ENCODE measurements around the gene KIFAP3.
A peak's percentile ranks its signal among the peaks of the same experiment; 100 is the strongest.

KIFAP3 gene

DNA sequence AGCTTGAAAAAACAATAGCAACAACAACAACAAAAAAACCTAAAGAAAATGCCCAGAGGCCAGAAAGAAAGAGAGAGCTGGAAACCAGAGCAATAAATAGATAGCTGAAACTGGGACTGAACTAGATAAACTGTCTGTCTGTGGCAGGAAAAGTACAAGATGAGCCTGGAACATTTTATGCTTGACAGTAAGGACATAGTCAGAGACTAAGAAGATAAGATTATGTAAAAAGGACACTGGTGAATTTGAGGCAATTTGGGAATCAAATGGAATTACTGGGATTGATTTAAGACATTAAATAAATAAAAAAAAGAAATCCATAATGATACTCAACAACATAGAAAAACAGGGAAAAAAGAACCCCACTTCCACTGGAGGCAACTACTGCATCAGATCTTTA, 1.7 kb upstream of the KIFAP3 start:
- Histone ChIP-seq H3K4me3 (ENCODE audit: insufficient read length, low read depth) (no peak overlapping the region), H3K36me3 (ENCODE audit: insufficient read depth, insufficient read length, low read length) (no peaks in the 10 kb centered on the region), H3K27me3 (ENCODE audit: insufficient read depth, insufficient read length) (no peaks in the 10 kb centered on the region), H3K9me3 (ENCODE audit: insufficient read depth, low read length) (peaks cover 32% of the 10 kb centered on the region), H3K9ac (ENCODE audit: insufficient read length, low read depth) (no peak overlapping the region), H3K4me1 (ENCODE audit: insufficient read depth, insufficient read length) (no peaks in the 10 kb centered on the region)
- no peak for TF ChIP-seq SUZ12 (IDR thresholded peaks at IDR 0.05; ENCODE audit: extremely low read depth, insufficient read depth, insufficient read length)
- TF ChIP-seq ZNF274 (IDR thresholded peaks at IDR 0.05; ENCODE audit: low read depth, low read length) = no peak
- no peak for TF ChIP-seq YY1 (IDR thresholded peaks at IDR 0.05; ENCODE audit: insufficient read depth, insufficient read length)
- no peak for DNase-seq (ENCODE audit: low read depth, low spot score)

DNA sequence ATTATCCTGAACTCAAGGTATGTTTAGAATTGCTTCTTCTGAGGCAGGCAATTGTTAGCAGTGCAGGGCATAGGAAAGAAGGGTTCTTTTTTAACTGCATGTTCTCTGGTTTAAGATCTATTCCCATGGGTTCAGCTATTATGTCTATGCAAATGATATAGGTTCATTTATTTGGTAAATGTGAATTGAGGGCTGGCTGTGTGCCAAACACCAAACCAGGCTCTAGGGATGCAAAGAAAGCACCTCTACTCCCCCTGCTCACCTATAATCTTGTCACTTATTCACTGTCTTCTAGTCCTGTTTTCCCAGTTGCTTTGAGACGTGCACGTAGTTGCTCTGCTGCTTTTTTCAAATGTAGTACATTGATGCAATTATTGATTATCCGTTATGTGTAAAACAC, 691 bp upstream of the KIFAP3 start:
- no peaks in the 10 kb centered on the region for H3K36me3 ChIP-seq (ENCODE audit: insufficient read depth, insufficient read length, low read length)
- H3K9me3 ChIP-seq (ENCODE audit: insufficient read depth, low read length) = peaks cover 32% of the 10 kb centered on the region
- no peaks in the 10 kb centered on the region for H3K27me3 ChIP-seq (ENCODE audit: insufficient read depth, insufficient read length)
- peak overlapping the region; percentile 79 for H3K4me3 ChIP-seq (ENCODE audit: insufficient read length, low read depth)
- no peak for DNase-seq (ENCODE audit: low read depth, low spot score)
- TF ChIP-seq SUZ12 (IDR thresholded peaks at IDR 0.05; ENCODE audit: extremely low read depth, insufficient read depth, insufficient read length) (no peak), ZNF274 (IDR thresholded peaks at IDR 0.05; ENCODE audit: low read depth, low read length) (no peak), YY1 (IDR thresholded peaks at IDR 0.05; ENCODE audit: insufficient read depth, insufficient read length) (no peak)
- peak overlapping the region; percentile 11 for H3K9ac ChIP-seq (ENCODE audit: insufficient read length, low read depth)
- no peaks in the 10 kb centered on the region for H3K4me1 ChIP-seq (ENCODE audit: insufficient read depth, insufficient read length)

DNA sequence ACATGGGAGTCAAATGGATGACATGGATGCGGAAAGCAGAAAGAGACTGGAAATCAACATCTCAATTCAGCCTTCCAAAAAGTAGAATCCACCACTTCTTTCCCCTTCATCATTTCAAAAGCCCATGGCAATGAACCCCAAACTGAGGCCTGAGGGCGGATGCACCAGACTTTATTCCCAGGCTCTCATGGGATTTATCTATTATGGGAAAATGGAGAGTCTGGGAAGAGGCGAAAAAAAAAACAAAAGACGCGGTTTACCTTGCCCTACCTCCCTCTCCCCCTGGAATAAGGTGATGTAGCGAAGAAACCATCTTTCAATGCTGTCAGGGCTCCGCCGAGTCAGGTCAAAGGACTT, 624 bp downstream of the KIFAP3 start:
- no peak for DNase-seq (ENCODE audit: low read depth, low spot score)

DNA sequence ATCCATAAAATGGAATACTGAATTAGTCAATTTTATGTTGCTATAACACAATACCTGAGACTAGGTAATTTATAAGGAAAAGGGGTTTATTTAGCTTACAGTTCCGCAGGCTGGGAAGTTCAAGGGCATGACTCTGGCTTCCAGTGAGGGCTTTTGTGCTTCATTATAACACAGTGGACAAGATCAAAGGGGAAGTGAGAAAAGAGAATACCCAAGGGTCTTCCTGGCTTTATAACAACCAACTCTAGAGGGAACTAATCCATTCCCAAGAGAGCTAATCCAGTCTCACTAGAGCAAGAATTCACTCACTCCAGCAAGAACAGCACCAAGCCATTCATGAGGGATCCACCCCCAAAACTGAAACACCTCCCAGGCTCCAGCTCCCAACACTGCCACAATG, 3.1 kb downstream of the KIFAP3 start:
- H3K9me3 ChIP-seq (ENCODE audit: insufficient read depth, low read length) = no peaks in the 10 kb centered on the region
- no peaks in the 10 kb centered on the region for H3K27me3 ChIP-seq (ENCODE audit: insufficient read depth, insufficient read length)
- no peak overlapping the region for H3K9ac ChIP-seq (ENCODE audit: insufficient read length, low read depth)
- H3K36me3 ChIP-seq (ENCODE audit: insufficient read depth, insufficient read length, low read length) = no peaks in the 10 kb centered on the region
- H3K4me3 ChIP-seq (ENCODE audit: insufficient read length, low read depth) = no peak overlapping the region
- H3K4me1 ChIP-seq (ENCODE audit: insufficient read depth, insufficient read length) = no peaks in the 10 kb centered on the region
- TF ChIP-seq ZNF274 (IDR thresholded peaks at IDR 0.05; ENCODE audit: low read depth, low read length) (no peak), YY1 (IDR thresholded peaks at IDR 0.05; ENCODE audit: insufficient read depth, insufficient read length) (no peak), SUZ12 (IDR thresholded peaks at IDR 0.05; ENCODE audit: extremely low read depth, insufficient read depth, insufficient read length) (no peak)
- no peak for DNase-seq (ENCODE audit: low read depth, low spot score)

More for the DNA sequence above, 624 bp downstream of the KIFAP3 start:
- H3K9me3 ChIP-seq (ENCODE audit: insufficient read depth, low read length) = peaks cover 22% of the 10 kb centered on the region
- H3K36me3 ChIP-seq (ENCODE audit: insufficient read depth, insufficient read length, low read length) = no peaks in the 10 kb centered on the region
- H3K9ac ChIP-seq (ENCODE audit: insufficient read length, low read depth) = peak overlapping the region; percentile 81
- TF ChIP-seq YY1 (IDR thresholded peaks at IDR 0.05; ENCODE audit: insufficient read depth, insufficient read length) = no peak
- no peak for TF ChIP-seq ZNF274 (IDR thresholded peaks at IDR 0.05; ENCODE audit: low read depth, low read length)
- no peak for TF ChIP-seq SUZ12 (IDR thresholded peaks at IDR 0.05; ENCODE audit: extremely low read depth, insufficient read depth, insufficient read length)
- peak overlapping the region; percentile 79 for H3K4me3 ChIP-seq (ENCODE audit: insufficient read length, low read depth)
- no peaks in the 10 kb centered on the region for H3K4me1 ChIP-seq (ENCODE audit: insufficient read depth, insufficient read length)
- no peaks in the 10 kb centered on the region for H3K27me3 ChIP-seq (ENCODE audit: insufficient read depth, insufficient read length)

DNA sequence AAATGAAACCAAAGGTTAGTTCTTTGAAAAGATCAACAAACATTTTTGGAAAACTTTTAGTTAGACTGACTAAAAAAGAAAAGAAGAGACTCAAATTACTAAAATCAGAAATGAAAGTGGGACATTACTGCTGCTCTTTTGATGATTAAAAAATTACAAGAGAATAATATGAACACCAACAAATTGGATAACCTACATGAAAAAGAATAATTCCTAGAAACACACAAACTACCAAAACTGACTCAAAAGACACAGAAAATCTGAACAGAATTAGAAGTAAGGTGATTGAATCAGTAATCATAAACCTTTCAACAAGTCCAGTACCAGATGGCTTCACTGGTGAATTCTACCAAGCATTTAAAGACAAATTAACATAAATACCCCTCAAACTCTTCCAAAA, 5.6 kb downstream of the KIFAP3 start:
- Histone ChIP-seq H3K36me3 (ENCODE audit: insufficient read depth, insufficient read length, low read length) (no peaks in the 10 kb centered on the region), H3K27me3 (ENCODE audit: insufficient read depth, insufficient read length) (no peaks in the 10 kb centered on the region), H3K9ac (ENCODE audit: insufficient read length, low read depth) (no peak overlapping the region), H3K4me1 (ENCODE audit: insufficient read depth, insufficient read length) (no peaks in the 10 kb centered on the region), H3K9me3 (ENCODE audit: insufficient read depth, low read length) (no peaks in the 10 kb centered on the region), H3K4me3 (ENCODE audit: insufficient read length, low read depth) (no peak overlapping the region)
- no peak for TF ChIP-seq YY1 (IDR thresholded peaks at IDR 0.05; ENCODE audit: insufficient read depth, insufficient read length)
- no peak for TF ChIP-seq ZNF274 (IDR thresholded peaks at IDR 0.05; ENCODE audit: low read depth, low read length)
- TF ChIP-seq SUZ12 (IDR thresholded peaks at IDR 0.05; ENCODE audit: extremely low read depth, insufficient read depth, insufficient read length) = no peak
- DNase-seq (ENCODE audit: low read depth, low spot score) = no peak

DNA sequence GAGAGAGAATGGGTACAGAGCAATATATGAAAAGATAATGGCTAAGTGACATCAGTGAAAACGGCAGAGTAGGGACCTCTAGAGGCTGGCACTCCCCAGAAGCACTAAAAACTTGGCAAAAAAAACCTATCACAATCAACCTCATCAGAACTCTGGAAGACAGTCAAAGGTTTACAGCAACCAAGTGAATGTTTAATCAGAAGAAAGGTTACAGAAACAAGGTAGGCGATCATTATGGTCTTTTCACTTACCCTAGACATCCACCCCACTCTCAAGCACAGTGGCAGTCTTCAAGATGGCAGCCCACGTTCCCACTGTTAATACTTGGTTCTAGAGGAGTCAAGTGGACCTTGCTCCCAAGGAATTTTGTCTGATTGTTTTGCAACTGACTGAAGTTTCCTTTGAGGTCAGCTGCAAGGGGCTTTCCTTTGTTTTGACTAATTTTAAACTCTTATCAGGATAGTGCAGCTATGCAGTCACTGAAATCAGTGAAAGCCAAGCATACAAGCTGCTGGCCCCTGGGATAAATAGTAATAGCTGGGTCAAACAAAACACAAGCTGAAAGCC, 7.2 kb downstream of the KIFAP3 start:
- DNase-seq (ENCODE audit: low read depth, low spot score) = no peak
- no peaks in the 10 kb centered on the region for H3K4me1 ChIP-seq (ENCODE audit: insufficient read depth, insufficient read length)

DNA sequence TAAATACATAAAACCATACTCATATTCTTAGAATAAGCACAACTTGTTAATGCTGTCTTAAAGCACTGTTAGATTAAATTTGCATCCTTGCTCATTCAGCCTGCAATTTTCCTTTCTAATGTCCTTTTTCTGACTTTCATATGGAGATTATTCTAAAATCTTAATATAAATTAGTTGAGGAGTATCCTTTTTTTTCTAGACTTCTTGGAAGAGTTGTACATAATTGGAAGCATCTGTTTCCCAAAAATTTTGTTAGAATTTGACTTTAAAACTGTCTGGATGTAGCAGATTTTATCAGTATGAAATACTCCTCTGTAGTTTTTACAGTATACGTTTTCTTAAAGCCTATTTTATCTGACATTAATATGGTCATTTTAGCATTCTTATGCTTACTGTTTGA, 9.7 kb downstream of the KIFAP3 start:
- no peak overlapping the region for H3K9ac ChIP-seq (ENCODE audit: insufficient read length, low read depth)
- peaks cover 6% of the 10 kb centered on the region for H3K9me3 ChIP-seq (ENCODE audit: insufficient read depth, low read length)
- no peaks in the 10 kb centered on the region for H3K27me3 ChIP-seq (ENCODE audit: insufficient read depth, insufficient read length)
- no peak for TF ChIP-seq YY1 (IDR thresholded peaks at IDR 0.05; ENCODE audit: insufficient read depth, insufficient read length)
- no peak for TF ChIP-seq SUZ12 (IDR thresholded peaks at IDR 0.05; ENCODE audit: extremely low read depth, insufficient read depth, insufficient read length)
- no peak for TF ChIP-seq ZNF274 (IDR thresholded peaks at IDR 0.05; ENCODE audit: low read depth, low read length)
- H3K4me3 ChIP-seq (ENCODE audit: insufficient read length, low read depth) = no peak overlapping the region
- no peaks in the 10 kb centered on the region for H3K36me3 ChIP-seq (ENCODE audit: insufficient read depth, insufficient read length, low read length)
- no peaks in the 10 kb centered on the region for H3K4me1 ChIP-seq (ENCODE audit: insufficient read depth, insufficient read length)
- DNase-seq (ENCODE audit: low read depth, low spot score) = no peak

More for the DNA sequence above, 7.2 kb downstream of the KIFAP3 start:
- no peak for TF ChIP-seq ZNF274 (IDR thresholded peaks at IDR 0.05; ENCODE audit: low read depth, low read length)
- TF ChIP-seq SUZ12 (IDR thresholded peaks at IDR 0.05; ENCODE audit: extremely low read depth, insufficient read depth, insufficient read length) = no peak
- no peak for TF ChIP-seq YY1 (IDR thresholded peaks at IDR 0.05; ENCODE audit: insufficient read depth, insufficient read length)
- Histone ChIP-seq H3K9ac (ENCODE audit: insufficient read length, low read depth) (no peak overlapping the region), H3K9me3 (ENCODE audit: insufficient read depth, low read length) (peaks cover 6% of the 10 kb centered on the region), H3K27me3 (ENCODE audit: insufficient read depth, insufficient read length) (no peaks in the 10 kb centered on the region), H3K4me3 (ENCODE audit: insufficient read length, low read depth) (no peak overlapping the region), H3K36me3 (ENCODE audit: insufficient read depth, insufficient read length, low read length) (no peaks in the 10 kb centered on the region)

Data from NT2/D1 (cell line).